MM.1S (cell line): Measurements from ENCODE around the gene LMBR1.

Experiments
- EZH2 ChIP-seq: fragments of 300-600 bp; sonication (generic); optimal IDR thresholded peaks from 2 replicates; pipeline ENCODE3; 2017; ENCODE audit warnings: low read depth, mild to moderate bottlenecking, antibody characterized with exemption, low read length, mixed read lengths
- EZH2phosphoT487 ChIP-seq: fragments of 300-600 bp; sonication (generic); IDR thresholded peaks from 2 replicates; pipeline ENCODE4 v1.6.1; 2018; ENCODE audit warnings: antibody characterized with exemption, low read length
- TF ChIP-seq, protein P1 (sequence below): fragments of 300-600 bp; sonication (generic); IDR thresholded peaks from 2 replicates; pipeline ENCODE4 v1.5.1; 2016; ENCODE audit warnings: antibody characterized with exemption, low read length, mixed read lengths

DNA sequence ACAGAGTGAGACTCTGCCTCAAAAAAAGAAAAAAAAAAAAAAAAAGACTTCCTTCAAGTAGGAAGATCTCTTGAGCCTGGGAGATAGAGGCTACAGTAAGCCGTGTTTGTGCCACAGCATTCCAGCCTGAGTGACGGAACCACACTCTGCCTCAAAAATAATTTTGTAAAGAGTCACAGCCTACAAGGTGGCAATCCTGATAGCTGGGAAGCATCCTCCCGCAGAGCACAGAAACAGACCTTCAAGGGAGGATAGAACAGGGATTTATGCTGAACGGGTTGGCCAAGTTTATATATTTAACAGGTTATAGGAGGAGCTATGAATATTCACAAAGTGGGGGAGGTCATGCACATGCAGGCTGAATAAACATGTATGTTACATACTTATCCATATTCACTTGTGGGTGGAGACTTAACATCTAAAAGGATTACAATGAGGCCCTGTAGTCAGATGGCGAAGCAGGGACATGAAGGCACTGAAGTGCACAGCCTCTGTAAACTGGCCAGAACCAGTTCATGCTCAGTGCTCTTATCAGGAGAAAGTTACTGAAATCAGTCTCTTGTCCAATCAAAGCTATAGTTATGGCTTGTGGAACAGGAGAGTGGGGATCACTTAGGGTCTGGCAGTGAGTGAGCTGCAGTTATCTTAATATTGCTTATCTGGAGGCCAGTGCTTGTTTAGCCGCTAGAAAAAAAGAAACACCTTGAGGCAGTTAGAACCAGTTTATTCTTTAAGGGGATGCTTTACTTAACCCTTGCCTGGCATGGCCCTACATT lies 6.8 kb downstream of the LMBR1 start:
- TF ChIP-seq, protein P1, sequence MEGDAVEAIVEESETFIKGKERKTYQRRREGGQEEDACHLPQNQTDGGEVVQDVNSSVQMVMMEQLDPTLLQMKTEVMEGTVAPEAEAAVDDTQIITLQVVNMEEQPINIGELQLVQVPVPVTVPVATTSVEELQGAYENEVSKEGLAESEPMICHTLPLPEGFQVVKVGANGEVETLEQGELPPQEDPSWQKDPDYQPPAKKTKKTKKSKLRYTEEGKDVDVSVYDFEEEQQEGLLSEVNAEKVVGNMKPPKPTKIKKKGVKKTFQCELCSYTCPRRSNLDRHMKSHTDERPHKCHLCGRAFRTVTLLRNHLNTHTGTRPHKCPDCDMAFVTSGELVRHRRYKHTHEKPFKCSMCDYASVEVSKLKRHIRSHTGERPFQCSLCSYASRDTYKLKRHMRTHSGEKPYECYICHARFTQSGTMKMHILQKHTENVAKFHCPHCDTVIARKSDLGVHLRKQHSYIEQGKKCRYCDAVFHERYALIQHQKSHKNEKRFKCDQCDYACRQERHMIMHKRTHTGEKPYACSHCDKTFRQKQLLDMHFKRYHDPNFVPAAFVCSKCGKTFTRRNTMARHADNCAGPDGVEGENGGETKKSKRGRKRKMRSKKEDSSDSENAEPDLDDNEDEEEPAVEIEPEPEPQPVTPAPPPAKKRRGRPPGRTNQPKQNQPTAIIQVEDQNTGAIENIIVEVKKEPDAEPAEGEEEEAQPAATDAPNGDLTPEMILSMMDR, result no peak
- TF ChIP-seq EZH2phosphoT487 (no peak), EZH2 (no peak)
